ENCODE measurements around the gene FANCC.

Gene FANCC

GRCh38 chr9:95133325-95133705, 184.2 kb downstream of the FANCC start:
- TF ChIP-seq ZNF274 (IDR thresholded peaks at IDR 0.05; ENCODE audit: low read depth, low read length) (no peak), YY1 (IDR thresholded peaks at IDR 0.05; ENCODE audit: insufficient read depth, insufficient read length) (no peak), SUZ12 (IDR thresholded peaks at IDR 0.05; ENCODE audit: extremely low read depth, insufficient read depth, insufficient read length) (no peak)
- Histone ChIP-seq H3K27me3 (ENCODE audit: insufficient read depth, insufficient read length) (no peaks in the 10 kb centered on the region), H3K9ac (ENCODE audit: insufficient read length, low read depth) (no peak overlapping the region), H3K9me3 (ENCODE audit: insufficient read depth, low read length) (no peaks in the 10 kb centered on the region), H3K4me3 (ENCODE audit: insufficient read length, low read depth) (no peak overlapping the region), H3K4me1 (ENCODE audit: insufficient read depth, insufficient read length) (no peaks in the 10 kb centered on the region), H3K36me3 (ENCODE audit: insufficient read depth, insufficient read length, low read length) (peaks cover 15% of the 10 kb centered on the region)
- DNase-seq (ENCODE audit: low read depth, low spot score): no peak

- Histone ChIP-seq H3K9me3 (ENCODE audit: insufficient read depth, low read length) (no peaks in the 10 kb centered on the region), H3K36me3 (ENCODE audit: insufficient read depth, insufficient read length, low read length) (peaks cover 11% of the 10 kb centered on the region), H3K4me1 (ENCODE audit: insufficient read depth, insufficient read length) (no peaks in the 10 kb centered on the region), H3K4me3 (ENCODE audit: insufficient read length, low read depth) (no peak overlapping the region), H3K27me3 (ENCODE audit: insufficient read depth, insufficient read length) (no peaks in the 10 kb centered on the region), H3K9ac (ENCODE audit: insufficient read length, low read depth) (no peak overlapping the region)
- no peak for TF ChIP-seq ZNF274 (IDR thresholded peaks at IDR 0.05; ENCODE audit: low read depth, low read length)
- no peak for TF ChIP-seq YY1 (IDR thresholded peaks at IDR 0.05; ENCODE audit: insufficient read depth, insufficient read length)
- TF ChIP-seq SUZ12 (IDR thresholded peaks at IDR 0.05; ENCODE audit: extremely low read depth, insufficient read depth, insufficient read length): no peak
- DNase-seq (ENCODE audit: low read depth, low spot score): no peak
Observed at GRCh38 chr9:95132366-95133324, 184.9 kb downstream of the FANCC start.

DNA sequence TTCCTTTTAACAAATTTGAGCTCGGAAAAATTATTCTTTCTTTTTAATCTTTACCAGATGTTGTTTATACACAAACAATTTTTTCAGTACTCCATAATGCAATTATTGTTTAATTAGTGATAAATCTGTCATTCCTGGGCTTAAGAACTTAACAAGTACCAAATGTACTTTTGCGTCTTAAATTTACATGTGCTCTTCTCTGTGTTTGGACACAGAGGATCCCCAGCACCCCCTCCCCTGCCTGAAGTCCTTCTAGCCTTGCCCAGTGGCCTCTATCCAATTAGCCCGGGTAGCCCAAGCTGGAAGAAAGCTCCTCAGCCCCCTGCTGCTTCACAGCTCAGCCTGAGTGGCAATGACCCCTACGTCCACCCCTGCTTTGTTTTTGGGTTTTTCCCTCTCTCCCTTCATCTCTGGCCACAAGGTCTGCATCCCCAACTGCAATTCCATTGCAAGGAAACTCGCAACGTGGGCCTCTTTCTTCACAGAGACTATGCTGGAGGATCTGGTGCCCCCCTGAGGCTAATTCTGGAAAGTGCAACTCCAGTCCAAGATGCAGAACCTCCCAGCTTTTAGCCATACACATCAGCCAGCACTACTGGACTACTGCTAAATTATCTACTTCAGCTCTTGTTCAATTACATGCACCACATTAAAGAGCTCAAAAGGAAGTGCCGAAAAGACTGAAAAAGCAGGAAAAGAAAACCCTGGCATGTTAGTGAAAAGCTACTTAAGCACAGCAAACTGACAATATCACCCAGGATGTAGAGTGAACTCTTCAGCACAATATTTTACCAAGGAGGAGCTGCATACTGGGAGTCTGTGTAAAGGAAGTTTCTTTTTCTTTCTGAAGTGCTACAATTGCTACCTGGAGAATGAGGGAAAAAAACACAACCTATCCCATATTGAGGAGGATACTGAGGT, 186.2 kb downstream of the FANCC start:
- H3K9me3 ChIP-seq (ENCODE audit: insufficient read depth, low read length): no peaks in the 10 kb centered on the region
- H3K9ac ChIP-seq (ENCODE audit: insufficient read length, low read depth): no peak overlapping the region
- no peaks in the 10 kb centered on the region for H3K27me3 ChIP-seq (ENCODE audit: insufficient read depth, insufficient read length)
- DNase-seq (ENCODE audit: low read depth, low spot score): peak; percentile 52
- no peaks in the 10 kb centered on the region for H3K4me1 ChIP-seq (ENCODE audit: insufficient read depth, insufficient read length)
- H3K4me3 ChIP-seq (ENCODE audit: insufficient read length, low read depth): no peak overlapping the region
- H3K36me3 ChIP-seq (ENCODE audit: insufficient read depth, insufficient read length, low read length): peaks cover 10% of the 10 kb centered on the region
- TF ChIP-seq YY1 (IDR thresholded peaks at IDR 0.05; ENCODE audit: insufficient read depth, insufficient read length) (no peak), ZNF274 (IDR thresholded peaks at IDR 0.05; ENCODE audit: low read depth, low read length) (no peak), SUZ12 (IDR thresholded peaks at IDR 0.05; ENCODE audit: extremely low read depth, insufficient read depth, insufficient read length) (no peak)

DNA sequence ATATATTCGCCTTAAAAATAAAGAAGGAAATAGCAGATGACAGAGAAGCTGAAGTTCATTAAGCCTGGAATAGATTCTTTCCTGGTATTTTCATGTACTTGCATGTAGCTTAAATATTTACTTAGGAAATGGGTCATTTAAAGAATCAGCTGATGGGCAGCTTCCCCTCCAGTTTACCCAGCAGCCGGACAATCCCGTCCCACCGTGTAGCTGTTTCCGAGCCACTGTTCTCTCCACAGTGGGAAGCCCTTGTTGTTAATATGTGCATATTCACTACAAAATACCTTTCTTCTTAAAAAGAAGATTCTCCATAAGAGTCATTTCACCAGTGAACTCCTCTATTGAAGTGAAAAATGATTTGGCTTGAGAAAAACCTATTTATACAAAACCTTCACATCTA, 187.0 kb downstream of the FANCC start:
- DNase-seq (ENCODE audit: low read depth, low spot score): peak; percentile 48
- TF ChIP-seq YY1 (IDR thresholded peaks at IDR 0.05; ENCODE audit: insufficient read depth, insufficient read length): no peak
- no peak for TF ChIP-seq SUZ12 (IDR thresholded peaks at IDR 0.05; ENCODE audit: extremely low read depth, insufficient read depth, insufficient read length)
- no peak for TF ChIP-seq ZNF274 (IDR thresholded peaks at IDR 0.05; ENCODE audit: low read depth, low read length)
- Histone ChIP-seq H3K4me3 (ENCODE audit: insufficient read length, low read depth) (no peak overlapping the region), H3K9ac (ENCODE audit: insufficient read length, low read depth) (no peak overlapping the region), H3K9me3 (ENCODE audit: insufficient read depth, low read length) (no peaks in the 10 kb centered on the region), H3K27me3 (ENCODE audit: insufficient read depth, insufficient read length) (no peaks in the 10 kb centered on the region), H3K36me3 (ENCODE audit: insufficient read depth, insufficient read length, low read length) (peaks cover 10% of the 10 kb centered on the region), H3K4me1 (ENCODE audit: insufficient read depth, insufficient read length) (no peaks in the 10 kb centered on the region)

DNA sequence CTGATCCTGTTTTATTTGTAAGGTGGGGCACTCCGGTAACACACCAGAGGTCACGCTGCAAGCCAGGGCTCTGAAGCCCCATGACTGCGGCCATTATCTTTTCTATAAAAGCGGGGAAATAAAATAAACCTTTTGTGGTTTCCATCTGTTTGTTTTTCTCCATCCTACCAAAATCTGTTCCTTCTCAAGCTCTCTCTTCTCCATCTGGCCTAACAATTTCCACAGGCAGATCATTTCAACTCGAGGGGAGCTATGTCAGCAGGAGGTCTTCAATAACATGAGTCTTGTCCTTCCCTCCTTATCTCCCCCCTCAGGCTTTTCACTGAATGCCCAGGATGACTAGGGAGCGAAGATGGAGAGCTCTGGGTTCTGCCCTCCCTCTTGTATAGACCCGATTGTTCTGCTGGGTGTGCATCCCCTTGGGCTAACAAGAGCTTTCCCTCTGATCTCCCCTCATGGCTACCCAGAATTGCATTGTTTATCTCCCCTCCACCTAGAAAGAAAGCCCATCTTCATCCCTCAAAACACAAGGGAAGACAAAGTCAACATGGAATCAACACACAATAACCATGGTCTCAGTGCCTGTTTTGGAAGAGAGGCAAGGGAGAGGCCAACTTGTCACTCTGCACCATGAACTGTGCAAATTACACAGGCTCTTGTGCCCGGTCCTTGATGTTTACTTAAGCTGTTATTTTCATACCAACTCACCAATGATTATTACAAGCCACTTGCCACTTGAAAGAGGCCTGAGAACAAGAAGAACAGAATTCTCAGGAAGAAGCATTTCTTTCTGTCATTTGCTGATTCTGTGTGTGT, 187.8 kb downstream of the FANCC start:
- Histone ChIP-seq H3K27me3 (ENCODE audit: insufficient read depth, insufficient read length) (no peaks in the 10 kb centered on the region), H3K9ac (ENCODE audit: insufficient read length, low read depth) (no peak overlapping the region), H3K36me3 (ENCODE audit: insufficient read depth, insufficient read length, low read length) (peaks cover 9% of the 10 kb centered on the region), H3K4me3 (ENCODE audit: insufficient read length, low read depth) (no peak overlapping the region), H3K9me3 (ENCODE audit: insufficient read depth, low read length) (no peaks in the 10 kb centered on the region), H3K4me1 (ENCODE audit: insufficient read depth, insufficient read length) (no peaks in the 10 kb centered on the region)
- no peak for TF ChIP-seq YY1 (IDR thresholded peaks at IDR 0.05; ENCODE audit: insufficient read depth, insufficient read length)
- no peak for TF ChIP-seq SUZ12 (IDR thresholded peaks at IDR 0.05; ENCODE audit: extremely low read depth, insufficient read depth, insufficient read length)
- TF ChIP-seq ZNF274 (IDR thresholded peaks at IDR 0.05; ENCODE audit: low read depth, low read length): no peak
- DNase-seq (ENCODE audit: low read depth, low spot score): no peak

DNA sequence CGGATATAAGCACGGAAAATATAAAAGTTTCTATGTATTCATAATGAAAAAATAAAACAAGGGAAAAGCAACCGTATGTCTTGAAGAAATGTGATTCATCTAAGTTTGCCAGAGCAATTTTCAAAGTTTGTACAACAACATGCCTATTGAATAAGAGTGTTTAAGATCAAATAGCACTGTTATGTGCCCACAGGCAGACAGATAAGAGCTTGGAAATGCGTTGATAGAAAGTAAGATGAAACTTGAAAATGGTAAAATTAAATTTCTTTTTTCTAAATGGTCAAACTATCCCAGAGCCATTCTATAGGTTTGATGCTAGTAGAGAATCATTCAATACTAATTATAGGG, 189.4 kb downstream of the FANCC start:
- no peak for DNase-seq (ENCODE audit: low read depth, low spot score)
- Histone ChIP-seq H3K4me3 (ENCODE audit: insufficient read length, low read depth) (no peak overlapping the region), H3K9me3 (ENCODE audit: insufficient read depth, low read length) (no peaks in the 10 kb centered on the region), H3K9ac (ENCODE audit: insufficient read length, low read depth) (no peak overlapping the region), H3K36me3 (ENCODE audit: insufficient read depth, insufficient read length, low read length) (peaks cover 14% of the 10 kb centered on the region), H3K27me3 (ENCODE audit: insufficient read depth, insufficient read length) (no peaks in the 10 kb centered on the region), H3K4me1 (ENCODE audit: insufficient read depth, insufficient read length) (no peaks in the 10 kb centered on the region)
- TF ChIP-seq YY1 (IDR thresholded peaks at IDR 0.05; ENCODE audit: insufficient read depth, insufficient read length) (no peak), ZNF274 (IDR thresholded peaks at IDR 0.05; ENCODE audit: low read depth, low read length) (no peak), SUZ12 (IDR thresholded peaks at IDR 0.05; ENCODE audit: extremely low read depth, insufficient read depth, insufficient read length) (no peak)
